Activated naive CD4-positive, alpha-beta T cell (primary cell): ENCODE results near the gene PACSIN1.

Experiments
- DNase-seq, 4 experiments: peaks; one replicate each; lab custom pipeline; 2025; lab: John Stamatoyannopoulos, UW

PACSIN1 gene

DNA sequence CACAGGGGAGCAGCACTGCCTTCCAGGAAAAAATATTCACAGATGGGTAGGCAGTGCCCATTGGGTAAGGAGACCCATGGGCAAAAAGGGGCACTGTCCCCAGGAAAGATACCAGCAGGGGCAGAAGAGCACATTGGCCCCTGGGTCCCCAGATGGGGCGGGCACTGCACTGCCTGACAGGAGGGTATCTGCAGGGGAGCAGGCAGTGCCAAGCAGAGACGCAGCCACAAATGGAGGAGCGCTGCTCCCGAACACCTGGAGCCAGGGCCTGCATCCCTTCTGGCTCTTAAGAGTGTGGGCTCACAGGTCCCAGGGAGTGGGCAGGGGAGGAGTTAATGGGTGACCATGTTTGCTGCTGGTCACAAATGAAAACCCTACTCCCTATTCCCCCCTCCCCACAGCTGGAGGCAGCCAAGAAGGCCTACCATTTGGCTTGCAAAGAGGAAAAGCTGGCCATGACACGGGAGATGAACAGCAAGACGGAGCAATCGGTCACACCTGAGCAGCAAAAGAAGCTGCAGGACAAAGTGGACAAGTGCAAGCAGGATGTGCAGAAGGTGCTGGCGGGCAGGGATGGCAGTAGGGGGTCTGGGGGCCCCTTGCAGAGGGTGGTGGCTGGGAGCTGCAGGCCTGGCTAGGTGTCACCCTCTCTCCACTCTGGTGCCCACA, 63.3 kb downstream of the PACSIN1 start:
- no peak for DNase-seq

GRCh38 chr6:34529665-34530327, 63.9 kb downstream of the PACSIN1 start:
- DNase-seq, result no peak

- DNase-seq, result no peak
These were observed 65.0 kb downstream of the PACSIN1 start for GRCh38 chr6:34530753-34531365.

DNA sequence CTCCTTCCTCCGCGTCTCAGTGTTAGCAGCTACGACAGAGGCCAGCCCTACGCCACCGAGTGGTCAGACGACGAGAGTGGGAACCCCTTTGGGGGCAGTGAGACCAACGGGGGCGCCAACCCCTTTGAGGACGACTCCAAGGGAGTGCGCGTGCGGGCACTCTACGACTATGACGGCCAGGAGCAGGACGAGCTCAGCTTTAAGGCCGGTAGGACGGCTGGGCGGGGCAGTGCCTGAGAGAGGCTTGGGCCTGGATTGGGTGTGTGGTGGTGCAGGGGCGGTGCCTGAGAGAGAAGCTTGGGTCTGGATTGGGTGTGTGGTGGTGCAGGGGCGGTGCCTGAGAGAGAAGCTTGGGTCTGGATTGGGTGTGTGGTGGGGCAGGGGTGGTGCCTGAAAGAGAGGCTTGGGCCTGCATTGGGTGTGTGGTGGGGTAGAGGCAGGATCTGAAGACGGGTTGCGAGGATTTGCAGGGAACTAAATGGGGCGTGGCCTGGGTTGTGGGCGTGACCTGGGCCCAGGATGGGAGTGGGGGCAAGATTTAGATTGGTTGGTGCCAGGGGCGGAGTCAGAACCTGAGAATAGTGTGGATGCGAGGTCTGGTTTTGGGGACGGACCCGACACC, 65.8 kb downstream of the PACSIN1 start:
- DNase-seq, result no peak

- no peak for DNase-seq
These were observed 66.4 kb downstream of the PACSIN1 start for GRCh38 chr6:34532230-34532629.

DNA sequence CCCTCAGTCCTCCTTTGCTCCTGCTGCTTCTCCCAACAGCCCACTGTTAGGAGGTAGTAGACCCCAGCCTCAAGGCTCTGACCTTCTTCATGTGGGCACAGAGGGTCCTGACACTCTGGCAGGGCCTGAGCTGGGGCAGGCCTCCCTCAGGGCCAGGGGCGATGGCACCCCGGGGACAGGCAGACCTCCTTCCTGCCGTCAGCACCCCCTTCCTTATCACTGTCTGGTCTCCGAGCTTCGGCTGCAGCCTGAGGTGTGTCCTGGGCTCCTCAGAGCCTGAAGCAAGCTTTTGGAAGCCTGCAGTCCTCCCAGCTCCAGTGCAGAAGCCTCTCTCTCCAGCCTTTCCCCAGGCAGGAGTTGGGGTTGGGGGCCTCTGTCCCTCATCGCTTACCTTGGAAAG, 68.3 kb downstream of the PACSIN1 start:
- no peak for DNase-seq

DNA sequence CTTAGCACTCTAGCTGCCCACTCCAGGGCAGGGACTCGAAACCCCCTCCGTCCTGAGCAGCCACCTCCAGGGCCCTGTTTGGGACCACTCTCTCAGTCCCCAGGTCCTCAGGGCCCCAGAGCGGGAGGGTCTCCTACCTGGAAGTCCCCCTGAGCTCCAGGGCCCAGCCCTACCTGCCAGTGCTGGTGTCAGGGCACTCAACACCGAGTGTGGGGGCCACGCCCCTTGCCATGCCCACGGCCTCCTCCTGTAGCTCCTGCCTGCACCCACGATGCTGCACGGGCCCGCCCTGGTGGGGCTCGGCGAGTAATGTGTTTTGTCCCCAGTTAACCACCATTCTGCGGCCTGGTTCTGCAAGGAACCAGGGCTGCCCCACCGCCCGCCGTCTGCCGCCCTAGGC, 68.8 kb downstream of the PACSIN1 start:
- DNase-seq, result no peak

DNA sequence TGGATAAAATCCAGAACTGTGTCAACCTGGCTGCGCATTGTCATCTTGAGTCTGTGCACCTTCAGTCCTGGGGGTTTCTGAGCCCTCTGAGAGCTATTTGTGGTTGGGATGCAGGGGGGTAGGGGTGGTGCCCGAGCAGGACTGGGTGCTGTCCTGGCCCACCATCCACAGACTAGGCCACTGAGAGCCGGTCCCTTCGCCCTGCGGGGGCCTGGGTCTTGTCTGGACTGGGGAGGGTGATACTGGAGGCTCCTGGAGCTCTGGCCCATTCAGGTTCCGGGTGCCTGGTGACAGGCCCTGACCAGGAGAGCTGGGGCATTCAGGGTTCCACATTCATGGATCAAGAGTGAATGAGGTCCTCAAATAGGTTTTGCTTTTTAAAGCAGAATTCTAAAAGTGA, 69.3 kb downstream of the PACSIN1 start:
- no peak for DNase-seq

DNA sequence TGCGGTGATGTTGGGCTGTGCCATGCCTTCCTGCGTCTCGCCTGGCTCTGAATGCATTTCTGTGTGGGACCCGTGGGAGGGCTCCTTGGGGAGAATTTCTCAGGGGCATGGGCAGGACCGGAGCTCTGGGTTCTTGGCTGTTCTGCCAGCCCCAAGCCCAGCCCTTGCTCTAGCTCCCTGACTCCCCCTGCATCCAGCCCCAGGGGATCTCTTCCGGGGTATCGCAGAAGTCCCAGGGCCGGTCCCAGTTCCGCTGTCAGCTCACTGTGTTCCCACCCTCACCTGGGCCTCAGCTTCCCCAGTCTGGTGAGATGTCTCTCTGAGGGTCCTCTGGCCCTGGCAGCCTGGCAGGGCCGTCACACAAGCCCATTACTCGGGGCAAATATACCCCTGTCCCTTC, 69.8 kb downstream of the PACSIN1 start:
- DNase-seq, result no peak

GRCh38 chr6:34536251-34536958, 70.5 kb downstream of the PACSIN1 start:
- DNase-seq, result no peak

DNA sequence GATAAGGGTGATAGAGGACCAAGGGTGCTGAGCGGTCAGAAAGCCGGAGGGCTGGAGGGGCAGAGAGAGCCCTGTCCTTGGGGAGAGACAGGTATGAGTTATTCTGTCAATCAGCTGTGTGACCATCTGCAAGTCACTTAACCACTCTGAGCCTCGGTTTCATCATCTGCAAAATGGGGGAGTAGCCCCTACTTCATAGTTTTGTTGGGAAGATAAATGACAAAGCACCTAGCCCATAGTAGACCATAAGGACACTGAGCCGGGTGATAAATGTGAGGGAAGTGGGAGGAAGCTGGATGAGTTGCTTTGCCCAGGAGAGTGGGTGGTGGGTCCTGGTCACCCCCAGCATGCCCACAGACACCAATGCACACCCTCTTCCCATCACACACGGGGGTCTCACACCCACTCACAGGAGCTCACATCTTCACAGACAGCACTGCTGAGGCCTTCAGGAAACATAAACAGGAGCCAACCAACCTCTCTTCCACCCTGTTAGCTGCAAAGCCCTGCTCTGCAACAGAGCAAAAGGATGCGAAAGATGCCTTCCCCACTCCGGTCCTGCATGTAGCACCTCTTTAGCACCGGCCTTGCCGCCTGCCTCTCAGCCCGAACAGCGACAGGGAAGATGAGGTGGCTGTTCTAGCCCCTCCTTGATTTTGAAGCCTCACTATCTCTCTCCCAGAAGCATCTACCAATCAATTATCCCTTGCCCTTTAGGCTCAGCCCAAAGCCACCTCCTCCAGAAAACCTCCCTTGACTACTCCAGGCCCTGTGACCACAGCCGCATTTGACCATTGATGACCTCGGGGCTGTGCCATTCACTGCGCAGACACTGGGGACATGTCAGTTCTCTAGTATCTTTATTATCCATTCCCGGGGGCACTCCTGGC, 71.3 kb downstream of the PACSIN1 start:
- no peak for DNase-seq

GRCh38 chr6:34537922-34538550, 72.2 kb downstream of the PACSIN1 start:
- no peak for DNase-seq

DNA sequence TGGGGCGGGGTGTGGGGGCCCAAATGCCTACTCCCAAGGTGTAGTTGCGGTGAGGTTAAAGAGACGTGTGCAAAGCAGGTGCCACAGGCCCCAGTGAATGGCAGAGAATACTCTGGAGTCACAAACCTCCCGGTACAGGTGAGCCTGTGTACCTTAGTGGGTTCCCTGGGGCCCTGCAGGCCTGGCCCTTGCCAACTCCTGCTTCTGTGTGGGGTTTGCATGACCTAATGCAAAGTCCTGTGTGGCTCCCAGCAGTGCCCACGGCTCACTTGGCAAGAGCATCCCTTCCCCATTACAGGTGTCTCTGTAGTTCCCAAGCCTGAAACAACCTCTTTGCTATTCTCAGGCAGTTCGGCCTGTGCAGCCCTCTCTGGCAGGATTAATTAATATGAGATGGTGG, 72.7 kb downstream of the PACSIN1 start:
- no peak for DNase-seq

GRCh38 chr6:34539181-34539580, 73.3 kb downstream of the PACSIN1 start:
- no peak for DNase-seq

GRCh38 chr6:34540222-34540621, 74.3 kb downstream of the PACSIN1 start:
- DNase-seq, result no peak

GRCh38 chr6:34540841-34541240, 75.0 kb downstream of the PACSIN1 start:
- no peak for DNase-seq

GRCh38 chr6:34543421-34543820, 77.5 kb downstream of the PACSIN1 start:
- no peak for DNase-seq

- no peak for DNase-seq
These were observed 78.3 kb downstream of the PACSIN1 start for GRCh38 chr6:34544052-34544604.

GRCh38 chr6:34544776-34545471, 79.0 kb downstream of the PACSIN1 start:
- DNase-seq, result no peak
